ENCODE data around the gene RCOR2. TPM values are rescaled to one million over a fixed set of nuclear protein-coding genes. Genes with fewer than 3 reads are reported as not detected.

Gene RCOR2
- polyA plus RNA-seq, 4 donors: 10.5 to 14.5 (median 13.1) TPM

- DNase-seq (ENCODE audit: low read depth in 4 of 4, low spot score in 3 of 4): no peak
Measured at GRCh38 chr11:63908631-63909401, 8.1 kb downstream of the RCOR2 start.

DNA sequence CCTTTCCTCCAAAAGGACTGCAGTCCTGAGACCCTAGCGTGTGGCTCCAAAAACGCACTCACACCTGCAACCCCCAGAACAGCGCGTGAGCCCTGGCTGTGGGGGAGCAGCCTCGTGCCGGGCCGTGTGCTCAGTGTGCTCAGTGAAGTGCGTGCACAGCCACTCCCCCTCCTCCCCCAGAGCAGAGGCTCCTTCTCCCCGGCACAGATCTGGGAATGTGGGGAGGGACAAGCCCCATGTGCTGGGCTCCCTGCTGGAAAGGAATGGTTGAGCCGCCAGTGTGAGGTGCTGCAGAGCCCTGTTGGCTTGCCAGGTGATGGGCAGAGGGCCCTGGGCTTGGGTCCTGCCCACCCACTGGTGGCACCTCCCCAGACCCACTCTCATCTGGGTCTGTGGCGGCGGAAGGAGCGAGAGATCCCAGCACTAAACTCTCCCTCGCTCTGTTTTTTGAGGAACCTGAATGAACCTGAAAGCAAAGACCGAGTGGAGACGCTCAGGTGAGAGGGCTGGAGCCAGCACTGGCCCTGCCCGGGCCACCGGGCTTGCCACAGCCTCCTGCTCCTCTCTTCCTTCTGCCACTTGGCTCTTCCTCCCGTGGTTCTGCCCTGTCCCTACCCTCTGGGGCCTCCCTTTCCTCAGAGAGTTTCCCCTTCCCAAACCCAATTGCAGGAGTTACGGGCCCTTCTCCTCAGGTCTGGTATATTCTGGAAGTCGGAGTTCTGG lies 9.0 kb downstream of the RCOR2 start:
- DNase-seq (ENCODE audit: low read depth in 4 of 4, low spot score in 3 of 4): no peak

DNA sequence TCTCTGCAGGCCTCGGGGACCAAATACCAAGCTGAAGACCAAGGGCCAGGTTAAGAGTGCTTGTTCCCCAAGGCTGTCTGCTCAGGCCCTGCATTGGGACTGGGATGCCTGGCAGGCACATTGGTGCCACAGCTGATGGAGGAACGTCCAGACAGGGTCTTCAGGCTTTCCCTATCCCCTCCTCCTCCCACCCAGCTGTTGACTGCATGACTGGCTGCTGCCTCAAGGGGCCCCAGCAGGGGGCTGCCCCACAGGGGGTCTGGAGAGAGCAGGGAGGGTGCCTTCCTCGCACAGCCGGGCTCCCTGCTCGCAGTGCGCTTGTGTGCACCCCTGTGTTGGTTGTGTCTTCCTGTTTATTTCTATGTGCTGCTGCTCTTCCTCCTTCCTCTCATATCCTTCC lies 9.9 kb downstream of the RCOR2 start:
- DNase-seq (ENCODE audit: low read depth in 4 of 4, low spot score in 3 of 4): no peak

- no peak for DNase-seq (ENCODE audit: low read depth in 4 of 4, low spot score in 3 of 4)
Measured at GRCh38 chr11:63906585-63906984, 10.4 kb downstream of the RCOR2 start.

- DNase-seq (ENCODE audit: low read depth in 4 of 4, low spot score in 3 of 4): no peak
Measured at GRCh38 chr11:63906087-63906486, 10.9 kb downstream of the RCOR2 start.

DNA sequence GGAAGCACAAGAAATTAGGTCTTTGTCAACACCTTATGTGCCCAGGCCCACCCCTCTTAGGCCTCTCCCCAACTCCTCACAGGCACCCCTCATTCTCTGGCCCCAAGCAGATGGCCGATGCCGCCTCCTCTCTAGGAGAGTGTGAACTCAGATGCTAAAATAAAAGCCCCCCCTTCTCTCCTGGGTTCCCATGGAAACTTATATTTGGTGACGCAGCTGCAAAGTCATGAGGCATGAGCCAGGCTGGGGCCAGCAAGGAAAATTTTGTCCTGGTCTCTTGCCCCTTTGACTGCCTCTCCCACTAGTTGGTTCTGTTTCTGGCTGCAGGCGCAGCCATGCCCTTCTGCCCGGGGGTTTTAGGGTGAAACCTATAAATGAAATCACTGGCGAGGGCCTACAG lies 11.8 kb downstream of the RCOR2 start:
- no peak for DNase-seq (ENCODE audit: low read depth in 4 of 4, low spot score in 3 of 4)

DNA sequence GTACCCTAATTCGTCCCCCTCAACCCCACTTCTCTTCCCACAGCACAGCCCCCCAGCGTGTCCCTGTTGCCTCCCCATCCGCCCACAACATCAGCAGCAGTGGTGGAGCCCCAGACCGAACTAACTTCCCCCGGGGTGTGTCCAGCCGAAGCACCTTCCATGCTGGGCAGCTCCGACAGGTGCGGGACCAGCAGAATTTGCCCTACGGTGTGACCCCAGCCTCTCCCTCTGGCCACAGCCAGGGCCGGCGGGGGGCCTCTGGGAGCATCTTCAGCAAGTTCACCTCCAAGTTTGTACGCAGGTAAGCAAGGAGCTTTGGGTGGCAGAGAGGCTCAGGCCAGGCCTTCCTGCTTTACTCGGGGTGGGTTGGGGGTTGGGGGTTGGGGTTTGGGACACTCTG lies 12.2 kb downstream of the RCOR2 start:
- no peak for DNase-seq (ENCODE audit: low read depth in 4 of 4, low spot score in 3 of 4)

DNA sequence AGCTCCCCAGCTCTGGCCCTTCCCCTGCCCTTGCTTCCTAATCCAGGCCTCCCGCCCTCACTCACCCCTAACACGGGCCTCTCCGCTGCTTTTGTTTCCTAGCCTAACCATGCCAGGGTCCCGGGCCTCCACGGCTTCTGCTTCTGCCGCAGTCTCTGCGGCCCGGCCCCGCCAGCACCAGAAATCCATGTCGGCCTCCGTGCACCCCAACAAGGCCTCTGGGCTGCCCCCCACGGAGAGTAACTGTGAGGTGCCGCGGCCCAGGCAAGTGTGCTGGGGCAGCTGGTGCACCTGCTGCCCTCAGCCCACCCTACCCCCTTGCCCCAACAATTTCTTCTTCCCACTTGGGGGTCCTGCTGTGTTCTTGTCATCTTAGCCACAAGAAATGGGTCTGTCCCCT lies 13.1 kb downstream of the RCOR2 start:
- DNase-seq (ENCODE audit: low read depth in 4 of 4, low spot score in 3 of 4): no peak

DNA sequence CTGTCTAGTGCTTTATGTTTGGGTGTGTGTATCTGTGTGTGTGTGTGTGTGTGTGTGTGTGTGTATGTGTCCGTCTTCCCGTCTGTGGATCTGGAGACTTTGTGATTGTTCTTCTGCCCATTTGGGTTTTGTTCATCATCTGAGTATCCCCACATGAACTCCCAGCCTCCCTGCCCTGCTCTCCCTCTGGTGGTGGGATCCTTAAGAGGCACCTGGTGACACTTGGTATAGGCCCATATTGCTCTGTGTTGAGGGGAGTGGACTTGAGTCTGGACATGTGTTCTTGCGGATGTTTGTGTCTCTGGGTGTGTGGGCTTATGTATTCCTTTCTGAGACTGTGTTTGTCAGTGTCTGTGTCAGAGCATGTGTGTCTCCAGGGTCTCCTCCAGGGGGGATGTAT lies 15.3 kb downstream of the RCOR2 start:
- no peak for DNase-seq (ENCODE audit: low read depth in 4 of 4, low spot score in 3 of 4)

DNA sequence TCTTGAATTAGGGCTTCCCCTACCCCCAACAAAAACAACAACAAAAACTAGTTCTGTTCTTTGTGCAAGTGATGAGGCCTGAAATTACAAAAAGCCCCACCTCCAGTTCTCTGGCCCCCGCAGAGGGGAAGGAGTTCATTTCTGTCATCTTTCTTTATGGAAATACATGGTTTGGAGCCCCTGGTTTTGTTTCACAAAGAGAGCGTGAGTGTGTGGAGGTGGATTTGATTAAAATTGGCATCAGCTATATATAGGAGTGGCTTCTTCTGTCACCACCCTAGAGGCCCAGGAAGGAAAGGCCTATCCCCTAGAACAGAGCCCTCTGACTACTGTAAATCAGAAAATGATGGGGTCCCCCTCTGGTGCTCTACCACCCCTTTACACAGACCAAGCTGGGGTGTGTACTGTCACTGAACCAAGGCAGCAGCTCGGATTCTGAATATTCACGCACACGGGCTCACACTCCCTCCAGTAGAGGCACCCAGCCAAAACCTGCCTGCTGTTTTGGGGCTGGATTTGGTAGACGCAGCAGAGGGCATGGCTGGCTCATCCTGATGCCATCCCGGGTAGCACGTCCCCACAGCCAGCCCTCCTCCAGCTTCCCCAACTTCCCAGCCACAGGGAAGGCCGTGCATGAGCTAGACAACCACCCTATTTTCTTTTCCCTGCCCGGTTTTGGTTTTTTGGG lies 19.4 kb downstream of the RCOR2 start:
- DNase-seq (ENCODE audit: low read depth in 4 of 4, low spot score in 3 of 4): no peak

- DNase-seq (ENCODE audit: low read depth in 4 of 4, low spot score in 3 of 4): no peak
Measured at GRCh38 chr11:63896071-63896470, 20.9 kb downstream of the RCOR2 start.

- no peak for DNase-seq (ENCODE audit: low read depth in 4 of 4, low spot score in 3 of 4)
Measured at GRCh38 chr11:63893355-63893754, 23.6 kb downstream of the RCOR2 start.

- no peak for DNase-seq (ENCODE audit: low read depth in 4 of 4, low spot score in 3 of 4)
Measured at GRCh38 chr11:63892228-63892627, 24.7 kb downstream of the RCOR2 start.

GRCh38 chr11:63890368-63890767 lies 26.6 kb downstream of the RCOR2 start:
- DNase-seq (ENCODE audit: low read depth in 4 of 4, low spot score in 3 of 4): no peak

- no peak for DNase-seq (ENCODE audit: low read depth in 4 of 4, low spot score in 3 of 4)
Measured at GRCh38 chr11:63889344-63889743, 27.6 kb downstream of the RCOR2 start.

DNA sequence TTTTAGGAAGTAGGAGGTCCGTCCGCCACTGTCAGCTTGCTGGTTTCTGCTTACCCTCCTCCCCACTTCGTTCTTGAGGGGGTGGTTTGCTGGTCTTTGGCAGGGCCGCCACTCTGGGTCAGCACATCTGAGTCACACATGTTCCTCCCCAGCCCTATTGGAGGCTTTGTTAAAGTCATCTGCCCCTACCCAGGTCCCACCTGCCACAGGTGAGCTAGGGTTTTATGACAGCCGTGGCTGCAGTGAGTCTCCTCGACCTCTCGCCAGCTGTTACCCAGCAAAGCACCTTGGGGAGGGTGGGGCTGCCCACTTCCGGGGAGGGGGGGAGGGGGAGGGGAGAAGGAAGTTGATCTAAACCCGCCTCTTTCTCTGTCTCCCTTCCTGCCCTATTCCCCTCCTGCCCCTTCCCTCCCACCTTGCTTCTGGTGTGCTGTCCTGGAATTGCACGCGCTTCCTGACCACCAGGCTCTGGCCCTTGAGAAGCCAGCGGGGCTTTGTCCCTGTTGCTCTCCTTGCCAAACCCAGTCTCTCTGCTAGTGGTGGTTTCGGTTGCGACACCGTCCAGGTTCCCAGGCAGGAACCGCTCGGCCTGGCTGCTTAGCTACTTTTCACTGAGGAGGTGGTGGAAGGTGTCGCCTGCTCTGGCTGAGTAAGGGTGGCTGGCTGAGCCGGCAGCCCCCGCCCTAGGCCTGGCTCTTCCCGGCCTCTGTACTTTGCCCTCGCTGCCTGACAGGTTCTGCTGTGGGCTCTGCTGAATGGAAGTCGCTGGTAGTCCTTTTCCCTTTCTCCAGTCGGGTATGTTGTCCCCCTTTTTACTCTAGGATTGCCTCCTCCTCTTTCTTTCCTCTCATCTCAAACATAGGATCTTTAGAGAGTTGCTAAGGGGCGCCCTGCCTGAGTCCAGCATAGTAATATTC lies 28.5 kb downstream of the RCOR2 start:
- no peak for DNase-seq (ENCODE audit: low read depth in 4 of 4, low spot score in 3 of 4)

- no peak for DNase-seq (ENCODE audit: low read depth in 4 of 4, low spot score in 3 of 4)
Measured at GRCh38 chr11:63887386-63887999, 29.5 kb downstream of the RCOR2 start.

DNA sequence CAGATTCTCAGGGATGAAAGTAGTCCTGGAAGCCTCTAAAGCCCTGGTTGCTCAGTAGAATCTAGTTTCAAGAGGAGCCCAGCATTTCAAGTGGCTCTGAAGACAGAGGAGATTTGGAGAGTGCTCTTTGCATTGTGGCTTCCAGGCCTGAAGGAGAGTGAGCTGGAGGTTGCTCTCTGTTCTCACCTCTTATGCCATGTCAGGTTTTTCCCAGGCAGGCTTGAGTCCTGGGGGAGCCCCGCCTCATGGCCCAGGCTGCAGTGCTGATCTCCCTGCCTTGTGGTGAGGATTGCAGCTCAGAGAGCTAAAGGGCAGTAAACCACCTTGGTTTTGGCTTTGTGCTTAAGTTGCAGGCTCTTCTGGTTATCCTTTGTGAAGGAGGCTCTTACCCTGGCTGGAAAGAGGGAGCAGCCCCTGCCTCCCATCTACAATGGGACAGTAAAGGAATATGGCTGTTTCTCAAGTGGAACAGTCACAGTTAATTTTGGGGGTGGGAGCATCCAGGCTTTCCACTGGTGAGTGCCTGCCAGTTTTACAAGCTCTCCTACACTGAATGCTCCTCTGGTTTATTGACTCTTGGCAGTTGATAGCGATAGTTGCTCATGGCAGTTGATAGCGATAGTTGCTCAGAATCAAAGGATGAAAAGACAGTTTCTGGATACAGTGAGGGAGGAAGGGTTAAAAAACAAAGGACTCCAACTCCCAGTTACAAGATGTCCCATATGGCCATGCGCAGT lies 32.6 kb downstream of the RCOR2 start:
- no peak for DNase-seq (ENCODE audit: low read depth in 4 of 4, low spot score in 3 of 4)

DNA sequence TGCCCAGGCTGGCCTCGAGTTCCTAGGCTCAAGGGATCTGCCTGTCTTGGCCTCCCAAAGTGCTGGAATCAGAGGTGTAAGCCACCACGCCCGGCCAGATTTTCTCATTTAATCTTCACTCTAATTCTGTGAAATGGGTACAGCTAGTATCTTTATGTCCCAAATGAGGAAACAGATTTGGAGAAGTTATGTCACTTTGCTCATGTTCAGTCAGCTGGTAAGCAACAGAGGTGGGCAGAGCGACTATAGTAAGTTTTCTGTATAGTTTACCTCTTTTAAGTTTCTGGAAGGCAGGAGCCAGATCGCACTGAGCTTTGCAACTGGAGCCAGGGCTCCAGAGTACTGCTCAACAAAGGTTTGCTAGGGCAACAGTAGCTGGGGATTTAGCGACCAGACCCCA lies 33.2 kb downstream of the RCOR2 start:
- DNase-seq (ENCODE audit: low read depth in 4 of 4, low spot score in 3 of 4): no peak
